ENCODE measurements around the gene EDARADD.

- TF ChIP-seq CTCF (IDR thresholded peaks at IDR 0.05) (no peak), POLR2A (IDR thresholded peaks at IDR 0.05) (no peak)
Observed at GRCh38 chr1:236486356-236487002, 92.4 kb downstream of the EDARADD start.
